H9 (cell line): ENCODE data around the gene RPP40. TPM values are rescaled to one million over a fixed set of nuclear protein-coding genes. Genes with fewer than 3 reads are reported as not detected.

Source experiments
- DNase-seq: peaks from one replicate; pipeline ENCODE4 v3.0.0-alpha.2; 2017
- H2AFZ ChIP-seq: one replicate; pipeline ENCODE4 v1.6.1; 2013; ENCODE audit warnings: mild to moderate bottlenecking, low read length, control low read depth, moderate library complexity
- H2AK5ac ChIP-seq: 2 replicates; pipeline ENCODE4 v1.6.1; 2013; ENCODE audit warnings: low read length, control low read depth, mixed read lengths; ENCODE audit not compliant: insufficient read length
- H2BK120ac ChIP-seq: one replicate; pipeline ENCODE4 v1.6.1; 2013; ENCODE audit warnings: low read depth, mild to moderate bottlenecking, low read length, control low read depth, inconsistent platforms; ENCODE audit not compliant: poor library complexity, severe bottlenecking
- H2BK12ac ChIP-seq: 2 replicates; pipeline ENCODE4 v1.6.1; 2013; ENCODE audit warnings: low read length, control low read depth, mixed read lengths, low read depth; ENCODE audit not compliant: insufficient read length
- H2BK15ac ChIP-seq: 2 replicates; pipeline ENCODE4 v1.6.1; 2013; ENCODE audit warnings: low read depth, low read length, control low read depth
- H2BK20ac ChIP-seq: one replicate; pipeline ENCODE4 v1.6.1; 2013; ENCODE audit warnings: low read depth, mild to moderate bottlenecking, low read length, control low read depth, inconsistent platforms; ENCODE audit not compliant: poor library complexity, severe bottlenecking
- H2BK5ac ChIP-seq: 2 replicates; pipeline ENCODE4 v1.6.1; 2013; ENCODE audit warnings: low read length, control low read depth, mixed read lengths; ENCODE audit not compliant: insufficient read length
- H3K14ac ChIP-seq: 2 replicates; pipeline ENCODE4 v1.6.1; 2013; ENCODE audit warnings: low read length, control low read depth; ENCODE audit not compliant: insufficient read depth
- H3K18ac ChIP-seq: 2 replicates; pipeline ENCODE4 v1.6.1; 2013; ENCODE audit warnings: low read depth, mild to moderate bottlenecking, mixed read lengths, low read length, control low read depth; ENCODE audit not compliant: insufficient read length
- H3K23ac ChIP-seq: 2 replicates; pipeline ENCODE4 v1.6.1; 2013; ENCODE audit warnings: low read length, control low read depth, mixed read lengths, low read depth; ENCODE audit not compliant: insufficient read length
- H3K23me2 ChIP-seq: 2 replicates; pipeline ENCODE4 v1.6.1; 2013; ENCODE audit warnings: low read depth, mild to moderate bottlenecking, mixed read lengths, low read length, control low read depth; ENCODE audit not compliant: insufficient read length, poor library complexity, severe bottlenecking
- H3K27ac ChIP-seq: 2 replicates; pipeline ENCODE4 v1.5.1; 2013; ENCODE audit warnings: low read length, control low read depth, mixed read lengths, low read depth; ENCODE audit not compliant: insufficient read length
- H3K27me3 ChIP-seq: 2 replicates; pipeline ENCODE4 v1.6.1; 2013; ENCODE audit warnings: low read length, control low read depth, inconsistent platforms; ENCODE audit not compliant: insufficient read depth
- H3K4ac ChIP-seq: 2 replicates; pipeline ENCODE4 v1.6.1; 2013; ENCODE audit warnings: low read depth, mild to moderate bottlenecking, control low read depth, inconsistent platforms, low read length, moderate library complexity
- H3K4me1 ChIP-seq: 2 replicates; pipeline ENCODE4 v1.6.1; 2013; ENCODE audit warnings: low read length, control low read depth, inconsistent platforms; ENCODE audit not compliant: insufficient read depth
- H3K4me2 ChIP-seq: 2 replicates; pipeline ENCODE4 v1.6.1; 2013; ENCODE audit warnings: low read length, control low read depth, mixed read lengths; ENCODE audit not compliant: insufficient read length, insufficient read depth
- H3K56ac ChIP-seq: 2 replicates; pipeline ENCODE4 v1.6.1; 2013; ENCODE audit warnings: low read depth, mild to moderate bottlenecking, mixed read lengths, low read length, control low read depth; ENCODE audit not compliant: insufficient read length
- H3K79me1 ChIP-seq: 2 replicates; pipeline ENCODE4 v1.6.1; 2013; ENCODE audit warnings: low read depth, mild to moderate bottlenecking, moderate library complexity, low read length, control low read depth, inconsistent platforms; ENCODE audit not compliant: insufficient read depth, poor library complexity, severe bottlenecking
- H3K79me2 ChIP-seq: 2 replicates; pipeline ENCODE4 v1.6.1; 2013; ENCODE audit warnings: low read length, control low read depth, inconsistent platforms; ENCODE audit not compliant: insufficient read depth
- H3K9ac ChIP-seq: 2 replicates; pipeline ENCODE4 v1.6.1; 2013; ENCODE audit warnings: low read length, control low read depth, mixed read lengths; ENCODE audit not compliant: insufficient read length; ENCODE audit errors: extremely low read depth
- H3K9me3 ChIP-seq: one replicate; pipeline ENCODE4 v1.6.1; 2013; ENCODE audit warnings: low read depth, low read length, inconsistent platforms; ENCODE audit not compliant: control insufficient read depth
- H3T11ph ChIP-seq: one replicate; pipeline ENCODE4 v1.6.1; 2013; ENCODE audit warnings: mild to moderate bottlenecking, low read length, control low read depth, inconsistent platforms
- H4K20me1 ChIP-seq: one replicate; pipeline ENCODE4 v1.6.1; 2013; ENCODE audit not compliant: control insufficient read depth, insufficient read length, insufficient read depth
- H4K5ac ChIP-seq: 2 replicates; pipeline ENCODE4 v1.6.1; 2013; ENCODE audit warnings: low read depth, mild to moderate bottlenecking, mixed read lengths, low read length, control low read depth; ENCODE audit not compliant: insufficient read length
- H4K8ac ChIP-seq: replicated peaks from 2 replicates; pipeline ENCODE4 v1.6.1; 2013; ENCODE audit warnings: low read length, control low read depth, mixed read lengths, low read depth; ENCODE audit not compliant: insufficient read length
- H4K91ac ChIP-seq: 2 replicates; pipeline ENCODE4 v1.6.1; 2013; ENCODE audit warnings: low read depth, mild to moderate bottlenecking, moderate library complexity, mixed read lengths, low read length, control low read depth; ENCODE audit not compliant: insufficient read length
- H3K27ac Mint-ChIP-seq, 3 experiments: 2 replicates in 2 of 3; 3 replicates in 1 of 3; pipeline ENCODE4 v1.8.0; 2020 to 2021; ENCODE audit warnings: mixed read lengths in 3 of 3, mild to moderate bottlenecking in 1 of 3, moderate library complexity in 1 of 3
- H3K27me3 Mint-ChIP-seq: 2 replicates; pipeline ENCODE4 v1.8.0; 2021; ENCODE audit warnings: low read depth, mild to moderate bottlenecking, moderate library complexity, mixed read lengths
- H3K36me3 Mint-ChIP-seq, 3 experiments: 2 replicates in 2 of 3; 3 replicates in 1 of 3; pipeline ENCODE4 v1.8.0; 2020 to 2021; ENCODE audit warnings: low read depth in 3 of 3, mixed read lengths in 3 of 3; ENCODE audit not compliant: insufficient read depth in 1 of 3
- H3K4me1 Mint-ChIP-seq, 2 experiments: 2 replicates each; pipeline ENCODE4 v1.8.0; 2020; ENCODE audit warnings: mixed read lengths in 2 of 2
- H3K4me3 Mint-ChIP-seq, 2 experiments: 2 replicates in 1 of 2; 3 replicates in 1 of 2; pipeline ENCODE4 v1.8.0; 2020 to 2021; ENCODE audit warnings: mild to moderate bottlenecking in 2 of 2, mixed read lengths in 2 of 2, moderate library complexity in 1 of 2
- H3K9me3 Mint-ChIP-seq, 2 experiments: 2 replicates in 1 of 2; 3 replicates in 1 of 2; pipeline ENCODE4 v1.8.0; 2020; ENCODE audit warnings: mild to moderate bottlenecking in 2 of 2, mixed read lengths in 2 of 2, moderate library complexity in 1 of 2
- CTCF ChIP-seq: fragments of 200-600 bp; sonication (generic); conservative IDR thresholded peaks from 3 replicates; pipeline ENCODE4 v1.8.0; 2021; ENCODE audit warnings: antibody characterized with exemption, mild to moderate bottlenecking
- WGBS: extraction: QIAGEN DNeasy Blood & Tissue Kit; methylation state at CpG from one replicate; pipeline ENCODE4 v1.1.7; 2013; ENCODE audit warnings: missing lambda C conversion rate, low lambda C conversion rate, mixed read lengths; ENCODE audit not compliant: insufficient read length; ENCODE audit errors: extremely low coverage; 5-methylcytosine and 5-hydroxymethylcytosine counted together
- total RNA-seq: library from RNA; stranded (reverse); gene quantifications from 2 replicates; pipeline ENCODE4 v1.2.1, GENCODE V29; 2021

The RPP40 gene
- total RNA-seq, 1 experiment from 2014 or later = 17.8 TPM

- Mint-ChIP-seq H3K4me1 (peaks cover 39 to 44% of the 10 kb centered on the region in 2 experiments), H3K27ac (peak overlapping the region; percentile 60 to 78 (median 72); a peak in 6 of 7 replicates), H3K27me3 (no peaks in the 10 kb centered on the region; the same call in 1 of the 2 replicates), H3K4me3 (no peak overlapping the region), H3K9me3 (no peaks in the 10 kb centered on the region), H3K36me3 (peaks cover 46 to 78% (median 75%) of the 10 kb centered on the region in 3 experiments)
- H3K23me2 ChIP-seq = no peaks in the 10 kb centered on the region
- H4K5ac ChIP-seq = no peak overlapping the region
- no peak overlapping the region for H3K4me2 ChIP-seq
- peaks cover 4% of the 10 kb centered on the region; the same call in 1 of the 2 replicates for H3K4me1 ChIP-seq
- no peak overlapping the region for H3K9ac ChIP-seq
- no peak overlapping the region for H4K8ac ChIP-seq
- no peak for TF ChIP-seq CTCF
- no peak overlapping the region for H2AFZ ChIP-seq
- no peaks in the 10 kb centered on the region for H3K79me1 ChIP-seq
- no peak overlapping the region for H3K27ac ChIP-seq
- no peaks in the 10 kb centered on the region for H3K79me2 ChIP-seq
- H3K14ac ChIP-seq = no peak overlapping the region
- H2BK12ac ChIP-seq = no peak overlapping the region
- no peak overlapping the region for H2BK5ac ChIP-seq
- WGBS = no CpG with 5 or more reads among the region's 11 CpGs
- H3K56ac ChIP-seq = no peak overlapping the region
- H2BK120ac ChIP-seq = no peak overlapping the region
- H3K23ac ChIP-seq = no peak overlapping the region
- H4K20me1 ChIP-seq = peaks cover 2% of the 10 kb centered on the region
- H3K9me3 ChIP-seq = no peaks in the 10 kb centered on the region
- H3K4ac ChIP-seq = no peak overlapping the region
- H3K27me3 ChIP-seq = no peaks in the 10 kb centered on the region
- no peak overlapping the region for H3K18ac ChIP-seq
- no peak overlapping the region for H3T11ph ChIP-seq
- H2BK20ac ChIP-seq = no peak overlapping the region
- DNase-seq = no peak
- no peak overlapping the region for H2BK15ac ChIP-seq
- no peak overlapping the region for H4K91ac ChIP-seq
- no peak overlapping the region for H2AK5ac ChIP-seq
Observed at GRCh38 chr6:4950076-4950475, 53.8 kb downstream of the RPP40 start.
